GM13977 (cell line): ENCODE data around the gene STOML1.
"Not testable (repeated sequence)": the region's sequence is repeated elsewhere in the genome, so short reads cannot be mapped to it uniquely, and the experiment has no call there.

ENCODE experiments used
- DNase-seq: peaks from one replicate; pipeline ENCODE4 v3.0.0; 2012; ENCODE audit warnings: low spot score
- CTCF ChIP-seq: IDR thresholded peaks from 2 replicates; pipeline ENCODE4 v1.5.1; 2012; ENCODE audit warnings: mild to moderate bottlenecking, control low read depth; ENCODE audit not compliant: insufficient read depth; ENCODE audit errors: extremely low read depth, missing control alignments
- in situ Hi-C: fragments of 300-500 bp; cut with MboI; formaldehyde crosslinking; loops from one replicate; pipeline ENCODE4 v1.12.0; 2022; ENCODE audit warnings: low sequenced_read_pairs, low pct_unique_long_range_greater_than_20kb, mixed read lengths, inconsistent platforms; ENCODE audit not compliant: unreplicated experiment

STOML1 gene

GRCh38 chr15:73962433-73962832 is 29.7 kb downstream of the STOML1 start:
- TF ChIP-seq CTCF = no peak
- in situ Hi-C loops = no loop called here
- no peak for DNase-seq

GRCh38 chr15:73960472-73961070 is 31.5 kb downstream of the STOML1 start:
- in situ Hi-C loops, DNase-seq: not testable (repeated sequence)

GRCh38 chr15:73959801-73960200 is 32.3 kb downstream of the STOML1 start:
- in situ Hi-C loops = no loop called here
- DNase-seq = no peak
- TF ChIP-seq CTCF = no peak

- in situ Hi-C loops = no loop called here
- TF ChIP-seq CTCF = no peak
- DNase-seq = no peak
These were observed 33.0 kb downstream of the STOML1 start for GRCh38 chr15:73959012-73959581.

- in situ Hi-C loops = no loop called here
- DNase-seq = no peak
- TF ChIP-seq CTCF = no peak
These were observed 34.3 kb downstream of the STOML1 start for GRCh38 chr15:73957785-73958184.

GRCh38 chr15:73957276-73957675 is 34.8 kb downstream of the STOML1 start:
- in situ Hi-C loops = no loop called here
- no peak for TF ChIP-seq CTCF
- no peak for DNase-seq

GRCh38 chr15:73956743-73957135 is 35.4 kb downstream of the STOML1 start:
- TF ChIP-seq CTCF = no peak
- no peak for DNase-seq
- in situ Hi-C loops = no loop called here
